Endodermal cell (in vitro differentiated cells): ENCODE measurements around the gene TCF4. TPM values are rescaled to one million over a fixed set of nuclear protein-coding genes. Genes with fewer than 3 reads are reported as not detected.

Experiments
- DNase-seq: peaks from one replicate; pipeline ENCODE4 v3.0.0-alpha.2; 2017
- H3K27ac ChIP-seq: 2 replicates; pipeline ENCODE4 v1.5.1; 2013; ENCODE audit warnings: mild to moderate bottlenecking, low read depth, low read length, moderate library complexity
- H3K27me3 ChIP-seq: 2 replicates; pipeline ENCODE4 v1.6.1; 2013; ENCODE audit warnings: mild to moderate bottlenecking, low read length, moderate library complexity; ENCODE audit not compliant: insufficient read depth, control insufficient read depth, poor library complexity, severe bottlenecking
- H3K36me3 ChIP-seq: 2 replicates; pipeline ENCODE4 v1.7.0; 2013; ENCODE audit warnings: mild to moderate bottlenecking, low read length, moderate library complexity; ENCODE audit not compliant: control insufficient read depth, insufficient read depth
- H3K4me1 ChIP-seq: one replicate; pipeline ENCODE4 v1.7.0; 2013; ENCODE audit warnings: low read length; ENCODE audit not compliant: control insufficient read depth, insufficient read depth
- H3K4me3 ChIP-seq: 2 replicates; pipeline ENCODE4 v1.5.1; 2013; ENCODE audit warnings: mild to moderate bottlenecking, low read length, moderate library complexity
- H3K9ac ChIP-seq: 2 replicates; pipeline ENCODE4 v1.6.1; 2013; ENCODE audit warnings: mild to moderate bottlenecking, low read length, moderate library complexity; ENCODE audit not compliant: poor library complexity, severe bottlenecking; ENCODE audit errors: extremely low read depth
- H3K9me3 ChIP-seq: 2 replicates; pipeline ENCODE4 v1.6.1; 2013; ENCODE audit warnings: mild to moderate bottlenecking, low read length, moderate library complexity; ENCODE audit not compliant: control insufficient read depth
- H3K27ac Mint-ChIP-seq: 2 replicates; pipeline ENCODE4 v1.8.0; 2020; ENCODE audit warnings: mixed read lengths
- H3K27me3 Mint-ChIP-seq: 2 replicates; pipeline ENCODE4 v1.8.0; 2021; ENCODE audit warnings: mild to moderate bottlenecking, mixed read lengths; ENCODE audit not compliant: insufficient read depth
- H3K36me3 Mint-ChIP-seq: 2 replicates; pipeline ENCODE4 v1.8.0; 2020; ENCODE audit warnings: low read depth, mixed read lengths
- H3K4me1 Mint-ChIP-seq: 2 replicates; pipeline ENCODE4 v1.8.0; 2020; ENCODE audit warnings: mixed read lengths
- H3K4me3 Mint-ChIP-seq: 2 replicates; pipeline ENCODE4 v1.8.0; 2020; ENCODE audit warnings: mild to moderate bottlenecking, moderate library complexity, mixed read lengths
- H3K9me3 Mint-ChIP-seq: 2 replicates; pipeline ENCODE4 v1.8.0; 2020; ENCODE audit warnings: mild to moderate bottlenecking, mixed read lengths
- WGBS, 2 experiments: methylation state at CpG; one replicate each; pipeline versions ENCODE4 v1.1.5 to v1.1.7; 2013; ENCODE audit warnings: missing lambda C conversion rate in 2 of 2, mixed read lengths in 1 of 2; ENCODE audit not compliant: insufficient coverage in 1 of 2, insufficient read length in 1 of 2; 5-methylcytosine and 5-hydroxymethylcytosine counted together
- total RNA-seq, 2 donors: library from RNA; stranded (reverse); fragmentation: NEBNext Ultra II Directional in 1 of 2; extraction: Animal tissue kit (Norgen Biotek cat#: 25700) in 1 of 2; gene quantifications; 2 replicates in 1 of 2; 3 replicates in 1 of 2; pipeline ENCODE4 v1.2.1, GENCODE V29; 2021
- TF ChIP-seq, protein P1 (sequence below): fragments of 200-600 bp; sonication (generic); conservative IDR thresholded peaks from 2 replicates; pipeline ENCODE4 v1.5.0; 2021; ENCODE audit warnings: antibody characterized with exemption, mild to moderate bottlenecking

The TCF4 gene
- total RNA-seq, 2 donors from 2014 or later, result 40.4 to 58.5 TPM

DNA sequence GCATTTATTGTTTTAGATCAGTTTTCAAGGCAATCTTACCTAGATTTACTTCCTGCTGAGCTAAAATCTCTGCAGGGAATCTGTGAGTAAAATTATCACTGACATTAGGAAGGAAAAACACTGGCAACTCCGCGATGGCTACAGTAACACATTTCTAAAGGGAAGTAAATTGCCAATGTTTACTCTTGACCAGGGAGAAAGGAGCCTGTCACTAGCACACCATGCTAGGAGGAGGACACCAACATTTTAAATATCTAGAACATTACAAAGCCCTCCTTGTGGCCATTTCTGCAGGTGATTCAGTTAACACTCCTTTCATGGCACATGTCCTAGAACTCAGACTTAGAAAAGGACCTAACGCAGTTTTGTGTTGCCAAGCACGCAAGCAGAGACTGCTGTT is 58.4 kb downstream of the TCF4 start:
- no peaks in the 10 kb centered on the region for H3K36me3 Mint-ChIP-seq
- 83 to 100% methylated on average over 2 to 4 of the region's 4 CpGs for WGBS, 2 experiments
- Histone ChIP-seq H3K27me3 (no peaks in the 10 kb centered on the region), H3K36me3 (no peaks in the 10 kb centered on the region), H3K4me3 (no peak overlapping the region), H3K9me3 (no peaks in the 10 kb centered on the region), H3K9ac (no peak overlapping the region), H3K4me1 (peaks cover under 1% of the 10 kb centered on the region), H3K27ac (no peak overlapping the region)
- no peaks in the 10 kb centered on the region for H3K9me3 Mint-ChIP-seq
- no peak overlapping the region for H3K4me3 Mint-ChIP-seq
- TF ChIP-seq, protein P1, sequence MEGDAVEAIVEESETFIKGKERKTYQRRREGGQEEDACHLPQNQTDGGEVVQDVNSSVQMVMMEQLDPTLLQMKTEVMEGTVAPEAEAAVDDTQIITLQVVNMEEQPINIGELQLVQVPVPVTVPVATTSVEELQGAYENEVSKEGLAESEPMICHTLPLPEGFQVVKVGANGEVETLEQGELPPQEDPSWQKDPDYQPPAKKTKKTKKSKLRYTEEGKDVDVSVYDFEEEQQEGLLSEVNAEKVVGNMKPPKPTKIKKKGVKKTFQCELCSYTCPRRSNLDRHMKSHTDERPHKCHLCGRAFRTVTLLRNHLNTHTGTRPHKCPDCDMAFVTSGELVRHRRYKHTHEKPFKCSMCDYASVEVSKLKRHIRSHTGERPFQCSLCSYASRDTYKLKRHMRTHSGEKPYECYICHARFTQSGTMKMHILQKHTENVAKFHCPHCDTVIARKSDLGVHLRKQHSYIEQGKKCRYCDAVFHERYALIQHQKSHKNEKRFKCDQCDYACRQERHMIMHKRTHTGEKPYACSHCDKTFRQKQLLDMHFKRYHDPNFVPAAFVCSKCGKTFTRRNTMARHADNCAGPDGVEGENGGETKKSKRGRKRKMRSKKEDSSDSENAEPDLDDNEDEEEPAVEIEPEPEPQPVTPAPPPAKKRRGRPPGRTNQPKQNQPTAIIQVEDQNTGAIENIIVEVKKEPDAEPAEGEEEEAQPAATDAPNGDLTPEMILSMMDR, result peak; percentile 16
- H3K27ac Mint-ChIP-seq, result no peak overlapping the region
- DNase-seq, result no peak
- peaks cover 37% of the 10 kb centered on the region for H3K4me1 Mint-ChIP-seq
- no peaks in the 10 kb centered on the region for H3K27me3 Mint-ChIP-seq

DNA sequence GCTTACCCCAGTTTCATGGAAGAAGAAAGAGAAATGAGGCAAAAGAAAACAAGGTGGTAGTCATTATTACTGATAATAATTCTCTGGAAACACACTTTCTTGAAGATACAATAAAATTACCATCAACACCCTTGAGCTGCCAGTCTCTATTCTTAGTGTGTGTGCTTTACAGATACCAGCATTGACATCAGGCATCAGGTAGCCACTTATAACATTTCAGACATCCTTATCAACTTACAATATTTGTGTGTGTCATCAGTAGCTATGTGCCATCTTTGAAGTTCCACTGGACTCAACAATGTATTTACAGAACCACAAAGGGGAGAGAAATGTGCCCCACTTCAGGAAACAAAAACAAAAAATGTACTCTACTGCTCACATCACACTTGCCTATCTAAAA is 62.1 kb downstream of the TCF4 start:
- H3K9me3 ChIP-seq, result no peaks in the 10 kb centered on the region

DNA sequence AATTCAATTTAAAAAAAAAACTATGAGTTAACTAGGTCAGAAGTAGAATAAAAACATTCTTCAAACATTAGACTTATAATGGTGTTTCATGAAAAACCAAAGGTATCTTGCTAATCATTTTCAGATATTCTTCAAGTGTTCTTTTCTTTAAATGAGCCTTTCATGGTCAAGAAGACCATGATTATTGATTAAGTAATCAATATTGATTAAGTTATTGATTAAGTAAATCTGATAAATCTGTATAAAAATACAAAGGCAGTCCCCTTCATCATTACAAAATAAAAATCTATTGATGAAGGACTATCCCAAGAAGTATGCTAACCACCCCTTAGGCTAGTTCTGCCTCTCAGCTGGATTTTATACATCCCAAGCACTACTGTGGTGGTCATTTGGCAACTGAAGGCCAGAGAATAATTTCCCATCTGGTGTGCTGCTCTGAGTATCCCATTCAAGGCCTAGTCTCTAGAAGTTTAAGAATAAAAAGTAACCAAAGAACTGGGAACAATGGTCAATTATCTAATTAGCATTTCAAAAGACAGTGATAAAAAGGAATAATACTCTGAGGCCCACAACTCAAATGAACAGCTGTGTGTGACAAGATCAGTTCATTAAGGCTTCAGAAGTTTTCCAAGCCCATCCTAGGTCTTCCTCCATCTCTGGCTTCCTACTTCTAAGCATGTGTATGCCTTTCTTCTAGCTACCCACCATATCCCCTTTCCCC is 63.5 kb downstream of the TCF4 start:
- Histone ChIP-seq H3K9ac (no peak overlapping the region), H3K27me3 (no peaks in the 10 kb centered on the region), H3K27ac (peak overlapping the region; percentile 71), H3K4me3 (no peak overlapping the region), H3K4me1 (peaks cover 3% of the 10 kb centered on the region), H3K9me3 (no peaks in the 10 kb centered on the region), H3K36me3 (no peaks in the 10 kb centered on the region)
- peaks cover 21% of the 10 kb centered on the region for H3K4me1 Mint-ChIP-seq
- no peak for DNase-seq
- no peaks in the 10 kb centered on the region for H3K9me3 Mint-ChIP-seq
- no peaks in the 10 kb centered on the region for H3K36me3 Mint-ChIP-seq
- no peak overlapping the region for H3K27ac Mint-ChIP-seq
- H3K4me3 Mint-ChIP-seq, result no peak overlapping the region
- H3K27me3 Mint-ChIP-seq, result no peaks in the 10 kb centered on the region
- TF ChIP-seq, protein P1, result no peak

More for the DNA sequence above, 62.1 kb downstream of the TCF4 start:
- TF ChIP-seq, protein P1, result no peak
- Histone ChIP-seq H3K27me3 (no peaks in the 10 kb centered on the region), H3K9ac (no peak overlapping the region), H3K36me3 (no peaks in the 10 kb centered on the region), H3K27ac (no peak overlapping the region), H3K4me1 (peaks cover 3% of the 10 kb centered on the region), H3K4me3 (no peak overlapping the region)
- H3K4me3 Mint-ChIP-seq, result no peak overlapping the region
- no peaks in the 10 kb centered on the region for H3K36me3 Mint-ChIP-seq
- H3K4me1 Mint-ChIP-seq, result peaks cover 29% of the 10 kb centered on the region
- H3K27ac Mint-ChIP-seq, result no peak overlapping the region
- DNase-seq, result no peak
- no peaks in the 10 kb centered on the region for H3K9me3 Mint-ChIP-seq
- H3K27me3 Mint-ChIP-seq, result no peaks in the 10 kb centered on the region
